ENCODE results near the gene PDLIM7. TPM values are rescaled to one million over a fixed set of nuclear protein-coding genes. Genes with fewer than 3 reads are reported as not detected.

Gene PDLIM7
- total and polyA plus RNA-seq, 10 of the 15 experiments (the other 5 are each of a cell fraction or from before 2014, with no cell fraction given): 0.82 to 36.6 (median 19.3) TPM

DNA sequence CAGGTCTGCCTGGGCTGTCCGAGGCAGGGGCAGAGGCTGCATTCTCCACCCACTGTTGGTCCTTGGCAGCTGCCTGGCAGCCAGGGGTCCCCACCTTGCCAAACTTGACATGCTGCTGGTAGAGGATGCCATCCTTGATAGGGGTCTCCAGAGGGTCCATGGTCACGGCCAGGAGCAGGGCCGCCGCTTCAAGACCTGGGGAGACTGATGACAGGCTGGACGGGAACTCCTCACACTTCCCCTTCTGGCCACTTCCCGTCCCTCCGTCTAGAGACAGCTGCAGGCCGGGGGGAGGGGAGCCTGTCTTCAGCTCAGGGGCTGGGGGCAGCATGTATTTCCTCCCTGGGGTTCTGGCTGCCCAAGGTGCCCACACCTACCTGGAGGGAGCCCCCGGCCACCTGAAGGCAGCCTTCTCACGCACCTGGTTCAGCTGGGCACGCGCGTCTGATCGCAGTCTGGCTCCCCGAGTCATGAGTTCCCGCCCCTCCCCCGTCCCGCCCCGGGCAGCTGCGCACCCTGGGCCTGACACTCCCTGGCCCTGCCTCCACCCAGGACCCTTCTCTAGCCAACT is 12.1 kb upstream of the PDLIM7 start, which contains the start of gene DOK3 (continued):
- TF ChIP-seq RFX5 (IDR thresholded peaks at IDR 0.05; ENCODE audit: low read depth, low read length): no peak
- no peak for TF ChIP-seq ESRRA (IDR thresholded peaks at IDR 0.05; ENCODE audit: low read length)
- no peak for TF ChIP-seq CBX3 (IDR thresholded peaks at IDR 0.05; ENCODE audit: borderline replicate concordance, low read depth)
- TF ChIP-seq SREBF1 (IDR thresholded peaks at IDR 0.05; ENCODE audit: low read length): no peak
- no peak for TF ChIP-seq SKIL (IDR thresholded peaks at IDR 0.05; ENCODE audit: low read depth, poor library complexity, severe bottlenecking)
- 0 out of 2 replicates have a peak, but pooled peaks have one; percentile 13 for TF ChIP-seq IKZF1 (conservative IDR thresholded peaks at IDR 0.05)
- TF ChIP-seq SREBF2 (IDR thresholded peaks at IDR 0.05; ENCODE audit: low read length): no peak
- TF ChIP-seq, protein P1, sequence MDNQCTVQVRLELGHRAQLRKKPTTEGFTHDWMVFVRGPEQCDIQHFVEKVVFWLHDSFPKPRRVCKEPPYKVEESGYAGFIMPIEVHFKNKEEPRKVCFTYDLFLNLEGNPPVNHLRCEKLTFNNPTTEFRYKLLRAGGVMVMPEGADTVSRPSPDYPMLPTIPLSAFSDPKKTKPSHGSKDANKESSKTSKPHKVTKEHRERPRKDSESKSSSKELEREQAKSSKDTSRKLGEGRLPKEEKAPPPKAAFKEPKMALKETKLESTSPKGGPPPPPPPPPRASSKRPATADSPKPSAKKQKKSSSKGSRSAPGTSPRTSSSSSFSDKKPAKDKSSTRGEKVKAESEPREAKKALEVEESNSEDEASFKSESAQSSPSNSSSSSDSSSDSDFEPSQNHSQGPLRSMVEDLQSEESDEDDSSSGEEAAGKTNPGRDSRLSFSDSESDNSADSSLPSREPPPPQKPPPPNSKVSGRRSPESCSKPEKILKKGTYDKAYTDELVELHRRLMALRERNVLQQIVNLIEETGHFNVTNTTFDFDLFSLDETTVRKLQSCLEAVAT (IDR thresholded peaks at IDR 0.05): no peak
- TF ChIP-seq CTCF (IDR thresholded peaks at IDR 0.05 in 2 of 3, conservative IDR thresholded peaks at IDR 0.05 in 1 of 3; ENCODE audit: control insufficient read depth in 2 of 3, extremely low read depth in 1 of 3, insufficient read depth in 1 of 3, low read depth in 3 of 3, low read length in 3 of 3): no peak
- peak; percentile 44 to 81; a peak in 3 of 4 replicates for TF ChIP-seq BHLHE40 (IDR thresholded peaks at IDR 0.05; ENCODE audit: borderline replicate concordance in 1 of 2, low read depth in 2 of 2, low read length in 1 of 2)
- TF ChIP-seq HDAC2 (IDR thresholded peaks at IDR 0.05): no peak
- no peak for TF ChIP-seq CEBPB (IDR thresholded peaks at IDR 0.05; ENCODE audit: borderline replicate concordance in 1 of 2, low read depth in 2 of 2, low read length in 2 of 2)
- no peak for TF ChIP-seq RB1 (IDR thresholded peaks at IDR 0.05; ENCODE audit: borderline replicate concordance)
- no peak for TF ChIP-seq RUNX3 (IDR thresholded peaks at IDR 0.05; ENCODE audit: low read length)
- TF ChIP-seq SPI1 (IDR thresholded peaks at IDR 0.05; ENCODE audit: borderline replicate concordance, insufficient read depth, low read depth, low read length): peak; percentile 85
- TF ChIP-seq PRDM15 (CRISPR knock-in tag; IDR thresholded peaks at IDR 0.05): no peak
- no peak for TF ChIP-seq IRF4 (IDR thresholded peaks at IDR 0.05; ENCODE audit: low read depth, low read length)
- TF ChIP-seq STAT1 (conservative IDR thresholded peaks at IDR 0.05): no peak
- no peak for TF ChIP-seq ATF7 (IDR thresholded peaks at IDR 0.05; ENCODE audit: low read depth)
- peak; percentile 45; the same call in 1 of the 2 replicates for TF ChIP-seq PAX5 (IDR thresholded peaks at IDR 0.05; ENCODE audit: borderline replicate concordance, low read depth, low read length)
- TF ChIP-seq TCF3 (IDR thresholded peaks at IDR 0.05; ENCODE audit: borderline replicate concordance, insufficient read depth, low read depth, low read length): peak; percentile 81; the same call in 1 of the 2 replicates
- TF ChIP-seq EED (IDR thresholded peaks at IDR 0.05; ENCODE audit: low read depth): no peak; the same call in 1 of the 2 replicates

Data from GM12878 (cell line).